ENCODE results near the gene TXNRD3. TPM values are rescaled to one million over a fixed set of nuclear protein-coding genes. Genes with fewer than 3 reads are reported as not detected.

Gene TXNRD3
- total and polyA plus RNA-seq, 4 donors, result 7.4 to 19.0 (median 13.3) TPM

- Histone ChIP-seq H3K4me1 (ENCODE audit: control insufficient read depth, insufficient read depth, low read length) (no peaks in the 10 kb centered on the region), H3K4me3 (ENCODE audit: low read depth, low read length) (no peak overlapping the region), H3K36me3 (ENCODE audit: control insufficient read depth, insufficient read depth, low read length) (no peaks in the 10 kb centered on the region), H3K27ac (ENCODE audit: low read depth, low read length) (no peak overlapping the region), H3K9me3 (ENCODE audit: control insufficient read depth, insufficient read depth, low read length) (no peaks in the 10 kb centered on the region), H3K27me3 (ENCODE audit: control insufficient read depth, insufficient read depth, low read length) (no peaks in the 10 kb centered on the region)
- WGBS (ENCODE audit: insufficient coverage), result 92% methylated on average over 6 of the region's 6 CpGs
- DNase-seq (ENCODE audit: low read depth in 4 of 6, low spot score in 6 of 6), result no peak
Measured at GRCh38 chr3:126672741-126673140, 17.8 kb upstream of the TXNRD3 start.

- Histone ChIP-seq H3K27ac (ENCODE audit: low read depth, low read length) (no peak overlapping the region), H3K27me3 (ENCODE audit: control insufficient read depth, insufficient read depth, low read length) (no peaks in the 10 kb centered on the region), H3K4me3 (ENCODE audit: low read depth, low read length) (no peak overlapping the region), H3K4me1 (ENCODE audit: control insufficient read depth, insufficient read depth, low read length) (no peaks in the 10 kb centered on the region), H3K9me3 (ENCODE audit: control insufficient read depth, insufficient read depth, low read length) (no peaks in the 10 kb centered on the region), H3K36me3 (ENCODE audit: control insufficient read depth, insufficient read depth, low read length) (no peaks in the 10 kb centered on the region)
- no peak for DNase-seq (ENCODE audit: low read depth in 4 of 6, low spot score in 6 of 6)
- 88% methylated on average over 7 of the region's 7 CpGs for WGBS (ENCODE audit: insufficient coverage)
Measured at GRCh38 chr3:126672340-126672739, 17.4 kb upstream of the TXNRD3 start.

GRCh38 chr3:126671521-126671920 lies 16.6 kb upstream of the TXNRD3 start:
- Histone ChIP-seq H3K9me3 (ENCODE audit: control insufficient read depth, insufficient read depth, low read length) (no peaks in the 10 kb centered on the region), H3K4me3 (ENCODE audit: low read depth, low read length) (no peak overlapping the region), H3K27ac (ENCODE audit: low read depth, low read length) (no peak overlapping the region), H3K36me3 (ENCODE audit: control insufficient read depth, insufficient read depth, low read length) (no peaks in the 10 kb centered on the region), H3K4me1 (ENCODE audit: control insufficient read depth, insufficient read depth, low read length) (no peaks in the 10 kb centered on the region), H3K27me3 (ENCODE audit: control insufficient read depth, insufficient read depth, low read length) (no peaks in the 10 kb centered on the region)
- WGBS (ENCODE audit: insufficient coverage), result no CpG with 5 or more reads among the region's 1 CpG
- DNase-seq (ENCODE audit: low read depth in 4 of 6, low spot score in 6 of 6), result no peak

- Histone ChIP-seq H3K36me3 (ENCODE audit: control insufficient read depth, insufficient read depth, low read length) (no peaks in the 10 kb centered on the region), H3K27ac (ENCODE audit: low read depth, low read length) (no peak overlapping the region), H3K9me3 (ENCODE audit: control insufficient read depth, insufficient read depth, low read length) (no peaks in the 10 kb centered on the region), H3K4me3 (ENCODE audit: low read depth, low read length) (no peak overlapping the region), H3K27me3 (ENCODE audit: control insufficient read depth, insufficient read depth, low read length) (no peaks in the 10 kb centered on the region), H3K4me1 (ENCODE audit: control insufficient read depth, insufficient read depth, low read length) (peaks cover 6% of the 10 kb centered on the region)
- no peak for DNase-seq (ENCODE audit: low read depth in 4 of 6, low spot score in 6 of 6)
- 90% methylated on average over 10 of the region's 13 CpGs for WGBS (ENCODE audit: insufficient coverage)
Measured at GRCh38 chr3:126668450-126669401, 13.8 kb upstream of the TXNRD3 start.

GRCh38 chr3:126667631-126668449 lies 12.9 kb upstream of the TXNRD3 start:
- H3K4me1 ChIP-seq (ENCODE audit: control insufficient read depth, insufficient read depth, low read length), result peaks cover 6% of the 10 kb centered on the region
- WGBS (ENCODE audit: insufficient coverage), result 86% methylated on average over 15 of the region's 15 CpGs

GRCh38 chr3:126666658-126667528 lies 12.0 kb upstream of the TXNRD3 start:
- Histone ChIP-seq H3K36me3 (ENCODE audit: control insufficient read depth, insufficient read depth, low read length) (no peaks in the 10 kb centered on the region), H3K27ac (ENCODE audit: low read depth, low read length) (no peak overlapping the region), H3K4me1 (ENCODE audit: control insufficient read depth, insufficient read depth, low read length) (peaks cover 6% of the 10 kb centered on the region), H3K9me3 (ENCODE audit: control insufficient read depth, insufficient read depth, low read length) (no peaks in the 10 kb centered on the region), H3K27me3 (ENCODE audit: control insufficient read depth, insufficient read depth, low read length) (no peaks in the 10 kb centered on the region), H3K4me3 (ENCODE audit: low read depth, low read length) (no peak overlapping the region)
- no peak for DNase-seq (ENCODE audit: low read depth in 4 of 6, low spot score in 6 of 6)
- 86% methylated on average over 12 of the region's 15 CpGs for WGBS (ENCODE audit: insufficient coverage)

More at GRCh38 chr3:126667631-126668449, 12.9 kb upstream of the TXNRD3 start:
- Histone ChIP-seq H3K36me3 (ENCODE audit: control insufficient read depth, insufficient read depth, low read length) (no peaks in the 10 kb centered on the region), H3K9me3 (ENCODE audit: control insufficient read depth, insufficient read depth, low read length) (no peaks in the 10 kb centered on the region), H3K27me3 (ENCODE audit: control insufficient read depth, insufficient read depth, low read length) (no peaks in the 10 kb centered on the region), H3K4me3 (ENCODE audit: low read depth, low read length) (no peak overlapping the region), H3K27ac (ENCODE audit: low read depth, low read length) (no peak overlapping the region)
- no peak for DNase-seq (ENCODE audit: low read depth in 4 of 6, low spot score in 6 of 6)

GRCh38 chr3:126665959-126666657 lies 11.2 kb upstream of the TXNRD3 start:
- H3K4me1 ChIP-seq (ENCODE audit: control insufficient read depth, insufficient read depth, low read length), result peaks cover 6% of the 10 kb centered on the region
- H3K9me3 ChIP-seq (ENCODE audit: control insufficient read depth, insufficient read depth, low read length), result no peaks in the 10 kb centered on the region
- H3K27ac ChIP-seq (ENCODE audit: low read depth, low read length), result no peak overlapping the region
- DNase-seq (ENCODE audit: low read depth in 4 of 6, low spot score in 6 of 6), result no peak
- WGBS (ENCODE audit: insufficient coverage), result 89% methylated on average over 15 of the region's 15 CpGs
- H3K36me3 ChIP-seq (ENCODE audit: control insufficient read depth, insufficient read depth, low read length), result no peaks in the 10 kb centered on the region
- no peak overlapping the region for H3K4me3 ChIP-seq (ENCODE audit: low read depth, low read length)
- H3K27me3 ChIP-seq (ENCODE audit: control insufficient read depth, insufficient read depth, low read length), result no peaks in the 10 kb centered on the region

GRCh38 chr3:126665221-126665936 lies 10.5 kb upstream of the TXNRD3 start:
- no peaks in the 10 kb centered on the region for H3K36me3 ChIP-seq (ENCODE audit: control insufficient read depth, insufficient read depth, low read length)
- no peak overlapping the region for H3K27ac ChIP-seq (ENCODE audit: low read depth, low read length)
- DNase-seq (ENCODE audit: low read depth in 4 of 6, low spot score in 6 of 6), result no peak
- 75% methylated on average over 5 of the region's 6 CpGs for WGBS (ENCODE audit: insufficient coverage)
- no peak overlapping the region for H3K4me3 ChIP-seq (ENCODE audit: low read depth, low read length)
- peaks cover 6% of the 10 kb centered on the region for H3K4me1 ChIP-seq (ENCODE audit: control insufficient read depth, insufficient read depth, low read length)
- no peaks in the 10 kb centered on the region for H3K9me3 ChIP-seq (ENCODE audit: control insufficient read depth, insufficient read depth, low read length)
- no peaks in the 10 kb centered on the region for H3K27me3 ChIP-seq (ENCODE audit: control insufficient read depth, insufficient read depth, low read length)

Data from spinal cord (tissue), 10 donors.